Activated CD8-positive, alpha-beta memory T cell treated with anti-CD3 and anti-CD28 coated beads, Interleukin-2, amount 50 U/mL, for 48 hours (primary cell): ENCODE data around the gene ZDHHC7.
"Not testable (repeated sequence)": the region's sequence is repeated elsewhere in the genome, so short reads cannot be mapped to it uniquely, and the experiment has no call there.

Experiments used
- DNase-seq: peaks from one replicate; pipeline ENCODE4 v3.0.0-alpha.2; 2020

ZDHHC7 gene, protein sequence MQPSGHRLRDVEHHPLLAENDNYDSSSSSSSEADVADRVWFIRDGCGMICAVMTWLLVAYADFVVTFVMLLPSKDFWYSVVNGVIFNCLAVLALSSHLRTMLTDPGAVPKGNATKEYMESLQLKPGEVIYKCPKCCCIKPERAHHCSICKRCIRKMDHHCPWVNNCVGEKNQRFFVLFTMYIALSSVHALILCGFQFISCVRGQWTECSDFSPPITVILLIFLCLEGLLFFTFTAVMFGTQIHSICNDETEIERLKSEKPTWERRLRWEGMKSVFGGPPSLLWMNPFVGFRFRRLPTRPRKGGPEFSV

DNA sequence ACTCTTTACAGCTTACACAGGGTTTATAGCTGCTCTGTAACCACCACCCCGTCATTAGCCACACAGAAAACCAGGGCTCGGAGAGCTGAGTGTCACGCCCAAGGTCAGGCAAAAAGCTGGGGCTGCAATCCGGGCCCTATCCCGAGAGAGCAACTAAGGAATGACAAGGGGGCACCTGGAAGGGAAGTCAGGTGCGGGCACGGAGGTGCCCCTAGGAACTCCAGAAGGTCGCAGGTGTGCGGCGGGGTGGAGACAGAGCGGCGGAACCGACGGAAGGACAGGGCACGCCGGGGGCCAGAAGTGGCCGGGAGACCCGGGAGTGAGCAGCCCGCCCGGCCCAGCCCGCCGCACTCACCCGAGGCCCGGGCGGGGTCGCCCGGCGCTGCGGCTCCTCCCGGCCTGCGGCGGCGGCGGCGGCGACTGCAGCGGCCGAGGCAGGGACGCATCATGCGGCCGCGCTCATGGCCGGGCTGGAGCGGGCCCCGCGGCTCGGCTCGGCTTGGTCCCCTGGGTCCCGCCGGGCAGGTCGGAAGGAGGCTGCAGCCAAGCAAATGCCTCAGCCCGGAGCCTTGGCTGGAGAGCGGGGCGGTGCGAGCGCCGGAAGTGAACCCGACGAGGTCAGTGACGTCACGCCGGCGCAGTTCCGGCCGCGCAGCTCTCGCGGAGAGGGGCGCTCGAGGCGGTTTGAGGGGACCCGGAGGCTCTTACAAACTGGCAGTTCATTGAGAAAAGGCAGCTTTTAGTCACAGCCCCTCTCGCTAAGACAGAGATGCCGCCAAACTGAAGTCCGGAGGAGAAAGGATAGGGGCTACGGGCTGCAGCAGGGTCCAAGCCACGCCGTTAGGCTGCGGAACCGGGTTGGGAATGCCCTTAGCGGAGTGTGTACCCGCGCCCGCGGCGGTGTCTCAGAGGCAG is at the start of gene ZDHHC7:
ZDHHC7 (minus strand) TSS at position 605 of the 915 bp plus-strand sequence. CDS start 20,917 bp downstream, outside the sequence.
- peak; percentile 95 for DNase-seq

DNA sequence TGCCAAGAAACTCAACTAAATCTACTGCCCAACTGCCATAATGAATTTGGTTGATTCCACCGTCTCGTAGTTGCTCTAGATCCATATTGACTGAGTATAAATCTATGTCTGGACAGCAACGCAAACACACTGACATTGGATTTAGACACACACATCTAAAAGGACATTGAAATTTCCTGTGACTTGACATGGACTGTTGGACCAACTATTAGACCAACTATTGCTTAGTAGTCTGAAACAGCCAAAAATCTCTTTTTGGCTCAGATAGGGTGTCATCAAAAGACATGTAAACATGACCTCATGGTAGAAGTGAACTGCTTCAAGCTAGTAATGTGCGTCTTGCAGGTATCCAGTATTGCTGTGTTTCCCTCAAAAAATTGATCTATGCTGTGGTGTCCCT is 47.6 kb upstream of the ZDHHC7 start:
- no peak for DNase-seq

DNA sequence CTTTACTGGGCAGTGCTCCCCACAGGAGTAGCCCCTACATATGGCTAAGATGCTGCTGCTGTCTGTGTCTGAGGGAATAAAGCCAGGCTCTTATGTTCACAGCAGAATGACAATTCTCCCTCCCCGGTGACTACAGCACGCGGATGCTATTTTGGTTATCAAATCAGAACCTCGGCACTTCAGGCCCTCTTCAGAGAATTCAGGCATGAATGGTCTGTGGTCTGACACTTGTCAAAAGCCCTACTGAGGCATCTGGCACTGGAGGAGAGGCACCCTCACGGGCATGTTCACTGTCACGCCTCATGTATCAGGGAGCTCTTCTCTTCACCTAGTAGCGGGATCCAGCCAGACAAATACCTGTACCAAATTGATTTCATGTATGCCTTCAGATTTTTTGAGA is 46.6 kb upstream of the ZDHHC7 start:
- no peak for DNase-seq

DNA sequence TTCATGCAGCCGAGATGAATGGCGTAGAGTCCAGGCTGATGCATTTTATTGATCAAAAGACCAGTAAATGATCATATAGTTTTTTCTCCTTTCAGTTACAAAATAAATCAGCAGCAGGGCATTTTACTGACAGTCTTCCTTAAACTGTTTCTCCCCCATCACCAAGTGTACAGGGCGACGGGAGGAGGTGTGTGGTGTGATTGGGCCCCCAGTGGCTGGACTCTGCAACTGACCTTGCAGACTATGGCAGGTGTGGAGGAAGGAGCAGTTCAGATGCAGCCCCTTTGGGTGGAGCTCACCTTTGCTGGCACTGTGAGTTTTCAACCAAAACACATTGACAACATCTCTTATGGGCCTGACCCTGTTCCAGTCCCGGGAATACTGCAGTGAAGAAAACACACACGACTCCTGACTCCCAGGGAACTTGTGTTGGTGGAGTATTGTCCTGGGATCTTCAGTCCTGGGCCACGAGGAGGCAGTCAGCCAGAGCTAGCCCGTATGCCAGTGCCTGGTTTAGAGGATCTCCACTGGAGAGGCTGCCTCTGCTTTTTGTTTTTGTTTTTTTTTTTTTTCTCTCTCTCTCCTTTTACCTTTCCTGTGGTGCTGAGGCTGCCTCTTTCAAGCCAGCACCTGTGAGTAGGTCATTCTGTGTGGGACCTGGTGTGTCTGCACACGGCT is 46.0 kb upstream of the ZDHHC7 start:
- no peak for DNase-seq

DNA sequence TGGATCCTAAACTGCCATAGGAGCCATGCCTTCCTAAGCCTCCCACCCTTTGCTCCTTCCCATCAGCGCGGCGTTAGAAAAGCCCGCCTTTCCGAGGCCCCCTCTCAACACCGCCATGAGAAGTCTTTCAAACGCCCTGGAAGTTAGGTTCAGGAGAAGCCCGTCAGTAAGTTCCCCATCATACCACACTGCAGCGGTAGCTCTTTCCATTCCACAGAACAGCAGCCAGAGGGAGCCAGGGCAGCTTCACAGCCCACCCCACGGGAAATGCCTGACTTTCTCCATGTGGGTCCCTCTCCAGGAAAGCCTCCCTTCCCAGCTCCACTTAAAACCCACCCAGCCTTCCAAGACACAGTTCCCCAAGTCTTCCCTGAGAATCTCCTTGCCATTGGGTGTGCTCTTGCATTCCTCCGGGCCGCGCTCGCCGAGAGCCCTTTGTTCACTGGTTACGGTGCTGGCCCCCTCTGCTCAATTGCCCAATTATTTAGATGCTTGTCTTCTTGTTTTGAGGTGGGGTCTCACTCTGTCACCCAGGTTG is 44.9 kb upstream of the ZDHHC7 start:
- no peak for DNase-seq

DNA sequence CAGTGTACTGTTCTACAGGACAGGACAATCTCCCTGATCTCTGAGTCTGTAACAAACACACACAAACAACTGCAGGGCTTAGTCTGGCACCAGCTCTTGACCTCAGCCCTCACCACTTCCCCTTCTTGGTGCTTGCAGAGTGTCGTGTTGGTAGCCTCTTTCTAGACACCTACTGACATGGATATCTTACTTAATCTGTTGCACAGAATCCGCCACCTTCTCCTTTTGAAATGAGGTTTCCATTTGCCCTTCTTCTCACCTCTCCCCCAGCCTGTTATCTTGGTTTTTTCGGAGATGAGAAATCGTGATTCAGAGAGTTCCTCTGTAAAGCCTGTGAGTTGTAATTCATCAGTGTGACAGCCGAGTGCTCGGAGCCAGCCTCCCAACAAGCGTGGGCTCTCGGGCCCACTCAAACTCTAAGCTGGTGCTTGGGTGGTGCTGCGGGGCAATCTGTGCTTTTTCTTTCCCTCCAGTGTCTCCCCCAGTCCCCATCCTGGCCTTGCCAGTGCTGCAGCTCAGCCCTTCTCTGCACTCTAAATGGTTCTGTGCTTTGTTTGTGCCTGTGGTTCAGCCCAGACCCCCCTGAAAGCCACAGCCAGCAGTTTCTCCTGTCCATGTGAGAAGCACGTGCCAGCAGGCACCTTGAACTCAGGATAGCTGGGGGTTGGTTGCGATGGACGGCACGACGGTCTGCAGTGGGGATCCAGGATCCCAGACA is 44.3 kb upstream of the ZDHHC7 start:
- peak; percentile 78 for DNase-seq

DNA sequence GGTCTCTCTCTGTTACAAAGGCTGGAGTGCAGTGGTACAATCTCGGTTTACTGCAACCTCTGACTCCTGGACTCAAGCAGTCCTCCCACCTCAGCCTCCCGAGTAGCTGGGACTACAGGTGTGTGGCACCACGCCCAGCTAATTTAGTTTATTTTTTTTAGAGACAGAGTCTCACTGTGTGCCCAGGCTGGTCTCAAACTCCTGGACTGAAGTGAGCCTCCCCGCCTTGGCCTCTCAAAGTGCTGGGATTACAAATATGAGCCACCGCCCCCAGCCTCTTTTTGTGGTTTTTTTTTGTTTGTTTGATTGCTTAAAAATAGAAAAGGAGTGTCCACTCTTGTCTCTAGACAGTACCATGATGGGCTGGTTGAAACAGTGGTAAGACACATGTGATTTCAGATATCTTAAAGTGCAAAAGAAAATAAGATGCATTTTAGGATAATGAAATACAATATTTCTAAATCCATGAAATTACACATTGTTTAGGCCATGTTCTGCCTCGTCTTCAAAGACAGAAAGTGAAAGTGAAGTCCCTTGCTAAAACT is 43.7 kb upstream of the ZDHHC7 start:
- DNase-seq: no peak

DNA sequence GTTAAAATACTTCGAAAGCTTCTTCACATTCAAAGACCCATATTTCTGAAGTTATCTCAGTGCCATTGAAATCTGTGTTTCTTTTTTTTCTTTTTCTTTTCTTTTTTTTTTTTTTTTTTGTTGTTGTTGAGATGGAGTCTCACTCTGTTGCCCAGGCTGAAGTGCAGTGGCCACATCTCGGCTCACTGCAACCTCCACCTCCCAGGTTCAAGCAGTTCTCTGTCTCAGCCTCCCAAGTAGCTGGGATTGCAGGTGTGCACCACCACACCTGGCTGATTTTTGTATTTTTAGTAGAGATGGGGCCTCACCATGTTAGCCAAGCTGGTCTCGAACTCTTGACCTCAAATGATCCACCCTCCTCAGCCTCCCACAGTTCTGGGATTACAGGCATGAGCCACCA is 43.0 kb upstream of the ZDHHC7 start:
- not testable (repeated sequence) for DNase-seq

DNA sequence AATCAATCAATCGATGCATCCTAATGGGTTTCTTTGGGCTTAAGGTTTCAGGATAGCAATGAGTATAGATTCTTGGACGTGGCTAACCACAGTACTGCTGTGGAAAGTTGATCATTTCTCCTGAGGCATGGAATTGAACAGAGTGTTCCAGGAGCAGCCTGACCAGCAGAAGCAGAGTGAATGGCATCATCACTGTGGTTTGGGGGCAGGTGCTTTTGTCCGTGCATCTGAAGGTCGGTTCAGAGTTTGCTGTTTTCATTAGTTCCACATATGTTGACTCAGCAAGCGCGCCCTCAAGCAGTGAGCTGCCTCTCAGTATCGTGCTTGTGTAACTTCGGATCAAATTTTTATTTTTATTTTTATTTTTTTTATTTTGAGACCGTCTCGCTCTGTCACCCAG is 41.2 kb upstream of the ZDHHC7 start:
- no peak for DNase-seq

DNA sequence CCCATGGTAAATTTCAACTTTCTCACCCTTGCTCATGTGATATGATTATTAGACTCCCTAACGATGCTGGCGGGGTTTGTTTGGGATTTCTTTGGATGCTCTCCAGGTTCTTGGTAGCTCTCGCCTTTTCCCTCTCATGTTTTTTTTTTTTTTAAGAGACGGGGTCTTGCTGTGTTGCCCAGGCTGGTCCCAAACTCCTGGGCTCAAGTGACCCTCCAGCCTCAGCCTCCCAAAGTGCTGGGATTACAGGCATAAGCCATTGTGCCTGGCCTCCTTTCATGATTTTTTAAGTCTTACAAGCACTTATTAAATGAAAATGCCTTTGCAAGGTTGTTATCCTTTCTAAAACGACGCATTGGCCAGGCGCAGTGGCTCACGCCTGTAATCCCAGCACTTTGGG is 40.3 kb upstream of the ZDHHC7 start:
- DNase-seq: no peak

DNA sequence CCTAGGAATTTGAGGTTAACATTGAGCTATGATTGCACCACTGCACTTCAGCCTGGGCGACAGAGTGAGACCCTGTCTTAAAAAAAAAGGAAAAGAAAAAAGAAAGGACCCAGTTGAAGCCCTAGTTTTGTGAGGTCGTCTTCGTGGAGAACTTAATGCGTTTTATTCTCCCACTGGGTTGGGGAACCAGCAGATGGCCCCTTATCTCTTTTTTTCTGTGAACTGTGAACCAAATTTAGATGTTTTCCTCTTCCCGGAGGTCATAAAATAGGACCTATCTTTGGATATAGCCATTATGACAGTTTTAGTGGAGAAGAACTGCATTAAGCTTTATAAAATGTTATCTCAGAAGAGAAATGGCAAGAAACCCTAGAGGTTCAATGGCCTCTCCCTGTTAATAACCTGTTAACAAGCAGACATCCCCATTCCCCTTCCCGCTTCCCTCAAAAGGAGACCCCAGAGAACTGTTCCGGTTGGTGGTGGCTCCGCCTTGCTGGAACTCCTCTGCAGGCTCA is 39.8 kb upstream of the ZDHHC7 start:
- DNase-seq: no peak

DNA sequence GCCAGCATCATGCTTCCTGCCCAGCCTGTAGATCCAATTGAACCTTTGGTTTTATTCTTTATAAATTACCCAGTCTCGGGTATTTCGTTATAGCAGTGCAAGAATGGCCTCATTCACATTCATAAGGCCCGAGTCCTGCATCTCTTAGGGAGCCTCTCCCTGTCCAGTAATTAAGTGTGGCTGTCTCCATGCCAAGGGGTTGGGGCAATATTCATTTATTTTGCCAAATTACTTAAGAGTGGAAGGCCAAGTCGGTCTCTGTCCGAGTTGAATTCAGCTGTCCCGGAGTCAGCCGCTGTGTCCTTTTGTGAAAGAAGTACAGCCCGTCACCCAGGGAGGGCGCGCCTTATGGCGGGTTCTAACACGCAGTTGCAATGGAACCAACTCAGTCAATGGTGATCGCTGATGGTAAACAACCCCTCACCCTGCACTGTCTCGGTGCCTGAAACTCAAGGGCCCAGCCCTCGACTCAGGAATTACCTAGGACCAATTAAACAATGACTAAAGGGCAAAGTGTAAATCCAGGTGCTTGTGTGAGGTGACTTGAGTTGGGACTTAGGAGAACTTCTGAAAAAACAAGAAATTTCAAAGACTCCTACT is 38.5 kb upstream of the ZDHHC7 start:
- no peak for DNase-seq

DNA sequence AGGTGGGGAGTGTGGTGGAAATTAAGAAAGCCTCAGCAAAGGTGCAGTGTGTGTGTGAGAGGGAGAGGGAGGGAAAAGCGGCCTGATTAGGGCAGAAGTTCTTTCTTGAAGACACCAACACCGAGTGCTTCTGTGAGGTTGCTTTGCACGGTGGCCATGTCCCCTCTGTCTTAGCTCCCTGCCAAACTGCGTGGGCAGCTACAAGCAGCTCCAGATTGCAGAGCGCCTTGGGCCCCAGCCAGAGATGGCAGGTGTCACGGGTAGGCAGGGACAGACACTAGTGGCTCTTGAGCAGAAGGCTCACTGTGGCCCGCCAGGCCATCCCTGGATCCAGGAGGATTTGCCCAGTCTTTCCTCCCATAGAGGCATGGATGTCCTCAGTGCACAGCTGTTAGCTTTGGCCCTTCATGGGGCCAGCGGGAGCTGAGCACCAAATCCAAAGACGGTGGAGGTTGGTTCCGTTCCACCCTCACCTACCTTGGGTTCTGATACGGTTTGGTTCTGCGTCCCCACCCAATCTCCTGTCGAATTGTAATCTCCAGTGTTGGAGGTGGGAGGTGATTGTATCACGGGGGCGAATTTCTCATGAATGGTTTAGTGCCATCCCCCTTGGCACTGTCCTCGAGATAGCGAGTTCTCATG is 37.7 kb upstream of the ZDHHC7 start:
- DNase-seq: no peak

DNA sequence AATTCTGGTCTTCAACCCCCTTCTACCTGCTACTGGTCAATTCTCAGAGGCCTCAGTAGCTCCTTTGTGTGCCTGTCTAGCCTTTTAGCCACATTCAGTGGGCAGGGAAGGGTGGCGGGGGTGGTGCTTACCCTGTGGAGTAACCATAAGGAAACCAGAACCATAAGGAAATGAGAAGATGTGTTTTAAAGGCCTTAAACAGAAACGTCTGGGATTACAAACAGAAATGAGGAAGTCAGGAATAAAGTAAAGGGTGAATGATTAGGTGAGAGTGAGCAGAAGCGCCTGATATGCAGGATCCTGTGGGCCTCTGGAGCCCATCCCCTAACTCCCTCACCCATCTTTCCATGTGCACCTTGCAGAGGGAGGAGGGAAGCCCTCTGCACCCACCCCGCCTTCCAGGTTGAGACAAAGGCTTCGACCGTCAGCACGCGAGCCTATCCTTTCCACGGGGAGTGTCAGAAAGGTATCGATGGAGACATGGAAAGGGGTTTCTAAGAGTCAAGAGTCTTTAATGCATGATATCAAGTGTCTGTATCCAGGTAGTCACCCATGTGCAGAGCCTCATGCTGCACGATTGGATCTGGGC is 36.6 kb upstream of the ZDHHC7 start:
- DNase-seq: no peak

DNA sequence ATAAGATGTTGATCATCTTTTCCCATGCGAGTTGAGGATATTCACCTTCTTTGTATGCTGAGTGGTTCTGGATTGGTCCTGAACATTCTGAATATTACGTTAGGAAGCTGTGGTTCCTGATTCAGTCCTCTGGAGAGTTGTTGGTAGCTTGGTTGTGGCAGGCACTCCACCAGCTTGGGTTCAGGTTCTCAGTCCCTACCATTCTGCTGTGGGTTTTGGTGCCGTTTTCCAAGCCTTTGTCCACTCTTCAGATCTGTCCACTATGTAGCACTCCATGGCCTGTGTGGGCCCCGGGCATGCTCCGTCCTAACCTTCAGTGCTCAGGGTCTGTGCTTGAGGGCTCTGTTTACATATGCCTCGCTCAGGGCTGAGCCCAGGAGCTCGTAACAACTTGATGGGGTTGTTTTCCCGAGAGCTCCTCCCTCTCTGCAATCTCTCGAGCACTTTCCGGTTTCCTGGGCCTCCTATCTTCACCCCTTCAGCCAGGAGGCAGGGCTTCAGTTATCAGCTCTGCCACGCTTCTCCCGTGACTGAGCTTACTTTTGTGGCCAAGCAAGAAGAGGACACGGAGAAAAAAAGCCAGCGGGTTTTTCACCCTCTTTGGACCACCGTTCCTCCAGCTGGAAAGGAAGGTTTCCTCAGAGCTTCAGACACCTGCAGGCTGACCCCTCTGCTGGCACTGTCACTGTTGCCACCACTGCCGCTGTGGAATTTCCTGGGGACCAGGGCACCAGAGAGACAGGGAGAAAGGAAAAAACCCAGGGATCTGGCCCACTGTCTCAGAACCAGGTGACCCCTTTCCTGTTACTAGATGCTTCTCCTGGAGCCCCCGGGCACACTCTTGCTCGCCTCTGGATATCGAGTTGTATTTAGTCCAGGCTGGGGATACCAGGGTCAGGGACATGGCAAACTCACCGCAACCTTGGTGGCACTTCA is 35.9 kb upstream of the ZDHHC7 start:
- no peak for DNase-seq

DNA sequence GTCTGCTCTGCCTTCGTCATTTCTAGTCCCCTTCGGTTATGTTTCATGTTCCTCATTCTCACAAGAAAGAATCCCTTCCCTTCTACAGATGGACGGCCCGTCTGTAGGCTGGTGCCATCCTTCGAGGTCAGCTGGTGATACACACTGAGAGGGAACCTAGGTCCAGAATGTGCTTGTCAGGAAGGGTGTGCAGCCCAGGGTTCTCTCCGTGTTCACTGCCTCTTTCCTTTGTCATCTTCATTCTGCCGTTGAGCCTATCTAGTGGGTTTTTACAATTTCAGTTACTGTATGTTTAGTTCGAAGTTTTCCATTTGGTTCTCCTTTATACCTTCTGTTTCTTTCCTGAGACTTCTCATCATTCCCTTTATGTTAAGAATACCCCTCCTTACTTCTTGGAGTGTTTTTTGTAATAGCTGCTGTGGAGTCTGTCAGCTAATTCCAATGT is 35.2 kb upstream of the ZDHHC7 start:
- no peak for DNase-seq

DNA sequence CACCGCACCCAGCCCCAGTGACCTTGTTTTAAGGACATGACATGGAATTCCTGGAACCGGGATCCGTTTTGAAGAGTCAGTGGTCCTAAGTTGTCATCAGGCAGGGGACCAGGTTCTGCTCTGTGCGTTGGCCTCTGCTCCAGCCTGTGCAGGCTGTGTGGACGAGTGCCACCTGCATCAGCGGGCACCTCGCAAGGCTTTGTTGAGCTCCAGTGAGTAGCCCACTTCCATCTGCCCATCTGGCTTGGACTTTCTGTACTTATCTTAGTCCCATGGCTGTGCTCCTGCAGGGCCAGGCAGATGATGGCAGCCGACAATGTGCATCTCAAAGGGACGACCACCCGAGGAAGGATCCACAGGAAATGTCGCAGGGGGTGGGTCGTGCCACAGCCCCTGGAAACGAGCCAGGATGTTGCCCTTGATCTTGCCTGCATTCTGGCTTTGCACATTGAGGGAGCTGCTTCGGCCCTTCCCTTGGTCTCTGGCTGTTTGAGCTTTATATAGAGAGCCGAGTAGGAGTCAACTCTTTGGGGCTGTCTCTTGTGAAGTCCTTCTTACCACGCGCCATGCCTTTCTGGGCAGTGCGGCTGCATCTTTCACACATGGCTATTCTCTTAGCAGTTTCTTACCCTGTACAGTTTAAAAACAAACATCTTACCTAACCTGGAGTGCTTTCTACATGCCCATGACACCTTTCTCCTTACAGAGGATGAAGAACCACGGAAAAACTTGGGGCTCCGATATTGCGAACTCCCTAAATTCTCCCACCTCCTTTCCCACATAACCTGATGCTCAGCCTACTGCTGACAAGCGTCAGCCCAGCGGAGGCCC is 34.5 kb upstream of the ZDHHC7 start:
- DNase-seq: no peak

DNA sequence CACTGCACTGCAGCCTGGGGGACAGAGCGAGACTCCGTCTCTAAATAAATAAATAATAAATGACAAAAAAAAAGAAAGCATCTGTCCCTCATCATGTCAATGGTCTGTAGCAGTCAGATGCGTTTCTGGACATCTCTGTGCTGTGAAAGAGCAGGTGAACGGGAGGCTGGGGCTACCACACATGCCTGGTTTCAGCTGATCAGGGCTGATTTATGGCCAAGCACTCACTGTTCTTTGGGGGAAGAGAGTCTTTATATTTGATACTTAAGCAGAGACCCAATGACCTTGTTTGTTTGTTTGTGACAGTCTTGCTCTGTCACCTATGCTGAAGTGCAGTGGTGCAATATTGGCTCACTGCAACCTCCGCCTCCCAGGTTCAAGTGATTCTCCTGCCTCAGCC is 33.7 kb upstream of the ZDHHC7 start:
- no peak for DNase-seq

DNA sequence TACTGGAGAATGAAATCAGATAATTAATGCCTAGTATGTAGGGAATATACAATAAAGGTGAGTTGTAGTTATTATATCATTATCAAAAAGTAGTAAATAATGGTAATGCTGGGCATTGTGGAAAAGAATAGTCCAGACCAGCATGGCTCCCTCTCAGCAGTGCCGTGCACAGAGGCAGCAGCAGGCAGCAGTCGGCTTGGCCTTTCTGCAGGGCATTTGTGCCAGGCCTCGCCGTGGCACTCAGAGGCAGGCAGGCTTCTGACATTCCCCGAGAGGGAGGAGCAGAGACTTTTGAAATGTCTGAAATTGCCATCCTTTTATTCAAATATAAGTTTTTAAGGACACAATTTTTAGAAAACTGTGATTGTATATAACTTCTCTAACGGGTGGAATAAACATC is 31.3 kb upstream of the ZDHHC7 start:
- DNase-seq: no peak
